ENCODE measurements around the gene MTPN. TPM values are rescaled to one million over a fixed set of nuclear protein-coding genes. Genes with fewer than 3 reads are reported as not detected.

Gene MTPN
- polyA plus RNA-seq, 3 donors = 73.6 to 156 (median 142) TPM

GRCh38 chr7:136023134-136023869, 46.1 kb upstream of the MTPN start:
- H3K4me3 Mint-ChIP-seq = no peak overlapping the region
- peaks cover 0 to 2% (median 0%) of the 10 kb centered on the region in 7 donors for H3K9me3 Mint-ChIP-seq
- no CpG with 5 or more reads among the region's 2 CpGs for WGBS (ENCODE audit: insufficient coverage)

GRCh38 chr7:136020556-136020955, 43.4 kb upstream of the MTPN start:
- no peak overlapping the region for H3K27ac Mint-ChIP-seq
- Histone ChIP-seq H4K20me1 (ENCODE audit: insufficient read depth, low read length) (no peaks in the 10 kb centered on the region), H3K4me2 (replicated peaks; ENCODE audit: extremely low read depth, low read length, poor library complexity, severe bottlenecking) (no peak overlapping the region), H3K27ac (ENCODE audit: low read depth in 1 of 2, low read length in 2 of 2) (no peak overlapping the region), H3K27me3 (ENCODE audit: control insufficient read depth in 2 of 2, insufficient read depth in 2 of 2, low read length in 2 of 2) (no peaks in the 10 kb centered on the region), H3K79me2 (ENCODE audit: insufficient read depth, low read length) (no peaks in the 10 kb centered on the region), H3K36me3 (replicated peaks in 1 of 2; ENCODE audit: control insufficient read depth in 1 of 2, insufficient read depth in 2 of 2, low read length in 2 of 2) (no peaks in the 10 kb centered on the region), H3K9ac (ENCODE audit: insufficient read depth, low read length, poor library complexity, severe bottlenecking) (no peak overlapping the region), H3K9me3 (replicated peaks in 1 of 2; ENCODE audit: control insufficient read depth in 1 of 2, insufficient read depth in 1 of 2, low read length in 2 of 2) (no peaks in the 10 kb centered on the region), H3K4me3 (replicated peaks in 1 of 3; ENCODE audit: low read depth in 2 of 3, low read length in 3 of 3) (no peak overlapping the region), H2AFZ (ENCODE audit: insufficient read depth, low read depth, low read length, poor library complexity, severe bottlenecking) (no peak overlapping the region), H3K4me1 (ENCODE audit: control insufficient read depth in 1 of 2, insufficient read depth in 2 of 2, low read length in 2 of 2) (no peaks in the 10 kb centered on the region)
- intact Hi-C loops (cut with micrococcal nuclease) = no loop called here
- no CpG with 5 or more reads among the region's 1 CpG for WGBS (ENCODE audit: insufficient coverage)
- no peak overlapping the region for H3K4me3 Mint-ChIP-seq
- no peak for TF ChIP-seq CTCF (IDR thresholded peaks at IDR 0.05)
- no peaks in the 10 kb centered on the region for H3K9me3 Mint-ChIP-seq
- DNase-seq = no peak
- peaks cover 0 to 3% (median 1%) of the 10 kb centered on the region in 3 donors for H3K27me3 Mint-ChIP-seq (ENCODE audit: low read depth in 3 of 3)
- no peaks in the 10 kb centered on the region for H3K36me3 Mint-ChIP-seq
- H3K4me1 Mint-ChIP-seq = no peaks in the 10 kb centered on the region

More at GRCh38 chr7:136023134-136023869, 46.1 kb upstream of the MTPN start:
- H2AFZ ChIP-seq (ENCODE audit: insufficient read depth, low read depth, low read length, poor library complexity, severe bottlenecking) = no peak overlapping the region
- H3K79me2 ChIP-seq (ENCODE audit: insufficient read depth, low read length) = no peaks in the 10 kb centered on the region
- Mint-ChIP-seq H3K4me1 (no peaks in the 10 kb centered on the region), H3K27ac (no peak overlapping the region), H3K27me3 (ENCODE audit: low read depth in 3 of 3) (peaks cover 0 to 5% (median 0%) of the 10 kb centered on the region in 3 donors), H3K36me3 (no peaks in the 10 kb centered on the region)
- no peaks in the 10 kb centered on the region for H4K20me1 ChIP-seq (ENCODE audit: insufficient read depth, low read length)
- H3K36me3 ChIP-seq (replicated peaks in 1 of 2; ENCODE audit: control insufficient read depth in 1 of 2, insufficient read depth in 2 of 2, low read length in 2 of 2) = no peaks in the 10 kb centered on the region
- no peaks in the 10 kb centered on the region for H3K4me1 ChIP-seq (ENCODE audit: control insufficient read depth in 1 of 2, insufficient read depth in 2 of 2, low read length in 2 of 2)
- intact Hi-C loops (cut with micrococcal nuclease) = no loop called here
- no peak overlapping the region for H3K4me3 ChIP-seq (replicated peaks in 1 of 3; ENCODE audit: low read depth in 2 of 3, low read length in 3 of 3)
- no peaks in the 10 kb centered on the region for H3K27me3 ChIP-seq (ENCODE audit: control insufficient read depth in 2 of 2, insufficient read depth in 2 of 2, low read length in 2 of 2)
- H3K27ac ChIP-seq (ENCODE audit: low read depth in 1 of 2, low read length in 2 of 2) = no peak overlapping the region
- no peak for TF ChIP-seq CTCF (IDR thresholded peaks at IDR 0.05)
- H3K9ac ChIP-seq (ENCODE audit: insufficient read depth, low read length, poor library complexity, severe bottlenecking) = no peak overlapping the region
- DNase-seq = no peak
- H3K4me2 ChIP-seq (replicated peaks; ENCODE audit: extremely low read depth, low read length, poor library complexity, severe bottlenecking) = no peak overlapping the region
- no peaks in the 10 kb centered on the region for H3K9me3 ChIP-seq (replicated peaks in 1 of 2; ENCODE audit: control insufficient read depth in 1 of 2, insufficient read depth in 1 of 2, low read length in 2 of 2)

All from CD14-positive monocyte (primary cell).